ENCODE results near the gene PDZD8.

DNA sequence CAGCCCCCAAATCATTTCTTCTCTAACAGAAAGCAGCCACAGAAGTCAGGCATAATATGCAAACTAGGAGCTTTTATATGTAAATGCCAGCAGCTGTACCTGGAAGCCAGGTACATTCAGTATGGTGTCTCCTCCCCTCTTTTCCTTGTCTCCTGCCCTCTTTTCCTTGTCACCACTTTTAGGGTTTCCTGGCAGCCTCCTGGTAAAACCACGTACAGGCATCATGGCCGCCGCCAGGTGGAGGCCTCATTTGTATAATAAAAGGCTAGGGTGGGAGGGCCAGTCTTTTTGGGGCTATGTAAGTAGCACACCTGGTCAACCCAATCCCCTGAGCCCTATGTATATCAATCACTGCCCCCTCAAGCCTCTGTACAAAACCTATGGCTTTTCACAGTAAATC is 28.7 kb downstream of the PDZD8 start:
- TF ChIP-seq POLR2A (IDR thresholded peaks at IDR 0.05) (no peak), CTCF (IDR thresholded peaks at IDR 0.05) (no peak)

Data from right lobe of liver (tissue), 4 donors.